ENCODE data around the gene CLDN5.

The CLDN5 gene

DNA sequence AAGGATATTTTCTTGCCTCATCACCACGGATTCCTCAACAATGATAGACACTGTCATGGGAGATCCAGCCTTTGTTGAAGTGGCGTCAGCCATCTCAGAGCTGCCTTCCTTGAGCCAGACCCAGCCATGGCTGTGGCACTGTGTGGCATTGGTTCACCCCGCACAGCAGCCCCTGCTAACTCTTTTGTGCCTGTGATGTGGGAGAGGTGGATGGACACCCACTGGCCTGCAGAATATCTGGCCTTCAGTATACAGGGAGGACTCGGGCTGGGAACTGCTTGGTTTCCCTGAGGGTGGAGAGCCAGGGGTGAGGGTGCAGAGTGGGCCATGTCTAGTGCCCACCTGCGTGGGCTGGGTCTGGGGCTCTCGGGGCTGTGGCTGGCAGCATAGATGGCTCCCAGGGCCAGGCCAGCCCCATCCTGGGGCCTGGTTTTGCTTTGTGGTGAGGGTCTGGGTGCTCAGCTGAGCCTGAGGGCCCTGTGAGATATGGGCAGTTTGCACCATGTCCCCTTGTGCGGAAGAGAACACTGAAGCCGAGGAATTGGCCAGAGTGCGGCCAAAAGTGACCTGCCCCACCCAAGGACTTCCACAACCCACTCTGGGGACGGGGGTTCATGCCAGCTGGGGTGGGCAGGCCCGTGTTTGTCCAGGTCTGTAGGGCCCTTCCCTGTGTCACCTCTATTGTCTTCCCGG lies 6.1 kb downstream of the CLDN5 start:
- Histone ChIP-seq H3K4me1 (ENCODE audit: insufficient read depth, poor library complexity, severe bottlenecking) (no peaks in the 10 kb centered on the region), H3K9me3 (ENCODE audit: severe bottlenecking) (no peaks in the 10 kb centered on the region), H3K27me3 (ENCODE audit: insufficient read depth, poor library complexity, severe bottlenecking) (peaks cover under 1% of the 10 kb centered on the region), H3K36me3 (ENCODE audit: low read depth) (peaks cover 41% of the 10 kb centered on the region), H3K4me3 (ENCODE audit: severe bottlenecking) (no peak overlapping the region), H3K27ac (ENCODE audit: poor library complexity, severe bottlenecking) (no peak overlapping the region)
- no peak for DNase-seq (ENCODE audit: low spot score)
- no peak for ATAC-seq (ENCODE audit: low read depth)
- TF ChIP-seq CTCF (IDR thresholded peaks at IDR 0.05; ENCODE audit: poor library complexity, severe bottlenecking) = no peak

- H3K36me3 ChIP-seq (ENCODE audit: low read depth) = peaks cover 50% of the 10 kb centered on the region
- H3K4me3 ChIP-seq (ENCODE audit: severe bottlenecking) = no peak overlapping the region
- H3K27ac ChIP-seq (ENCODE audit: poor library complexity, severe bottlenecking) = no peak overlapping the region
- H3K4me1 ChIP-seq (ENCODE audit: insufficient read depth, poor library complexity, severe bottlenecking) = no peaks in the 10 kb centered on the region
- H3K9me3 ChIP-seq (ENCODE audit: severe bottlenecking) = peaks cover 2% of the 10 kb centered on the region
- H3K27me3 ChIP-seq (ENCODE audit: insufficient read depth, poor library complexity, severe bottlenecking) = no peaks in the 10 kb centered on the region
- DNase-seq (ENCODE audit: low spot score) (no peak), ATAC-seq (ENCODE audit: low read depth) (no peak)
- TF ChIP-seq CTCF (IDR thresholded peaks at IDR 0.05; ENCODE audit: poor library complexity, severe bottlenecking) = no peak
Observed at GRCh38 chr22:19517171-19517500, 7.1 kb downstream of the CLDN5 start.

- TF ChIP-seq CTCF (IDR thresholded peaks at IDR 0.05; ENCODE audit: poor library complexity, severe bottlenecking) = no peak
- peaks cover 56% of the 10 kb centered on the region for H3K36me3 ChIP-seq (ENCODE audit: low read depth)
- no peak for ATAC-seq (ENCODE audit: low read depth)
Observed at GRCh38 chr22:19516378-19517170, 7.6 kb downstream of the CLDN5 start.

DNA sequence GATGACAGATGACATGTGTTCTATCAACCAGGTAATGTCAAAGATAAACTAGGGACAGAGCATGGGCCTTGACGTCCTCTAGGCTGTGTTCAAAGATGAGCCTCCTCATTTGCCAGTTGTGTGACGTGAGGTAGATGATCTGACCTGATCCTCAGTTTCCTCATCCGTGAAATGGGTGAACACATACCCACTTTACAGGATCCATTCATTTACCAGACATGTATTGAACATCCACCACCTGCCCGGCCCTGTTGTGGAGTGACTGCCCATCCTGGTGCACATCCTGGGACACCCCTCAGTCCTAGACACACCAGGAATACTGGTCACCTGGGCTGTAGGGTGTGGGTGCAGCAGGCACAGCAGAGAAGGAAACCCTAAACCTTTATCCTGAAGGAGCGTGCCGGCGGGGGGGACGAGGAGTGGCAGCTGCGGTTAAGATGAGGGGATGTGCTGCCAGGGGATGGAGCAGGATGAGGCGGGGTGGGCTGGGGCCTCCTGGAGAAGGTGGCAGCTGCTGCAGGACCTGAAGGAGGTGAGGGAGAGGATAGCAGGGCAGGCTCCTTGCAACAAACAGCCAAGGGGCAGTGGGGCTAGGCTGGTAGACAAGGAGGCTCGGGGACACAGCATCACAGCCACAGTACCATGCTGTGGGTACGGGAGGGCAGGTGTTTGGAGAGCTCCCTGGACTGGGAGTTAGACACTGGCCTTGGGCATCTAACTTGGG lies 8.4 kb downstream of the CLDN5 start:
- Histone ChIP-seq H3K9me3 (ENCODE audit: severe bottlenecking) (peaks cover 2% of the 10 kb centered on the region), H3K27me3 (ENCODE audit: insufficient read depth, poor library complexity, severe bottlenecking) (no peaks in the 10 kb centered on the region), H3K27ac (ENCODE audit: poor library complexity, severe bottlenecking) (no peak overlapping the region), H3K36me3 (ENCODE audit: low read depth) (peaks cover 63% of the 10 kb centered on the region), H3K4me1 (ENCODE audit: insufficient read depth, poor library complexity, severe bottlenecking) (peaks cover 3% of the 10 kb centered on the region), H3K4me3 (ENCODE audit: severe bottlenecking) (no peak overlapping the region)
- ATAC-seq (ENCODE audit: low read depth) = no peak
- no peak for TF ChIP-seq CTCF (IDR thresholded peaks at IDR 0.05; ENCODE audit: poor library complexity, severe bottlenecking)
- no peak for DNase-seq (ENCODE audit: low spot score)

More at GRCh38 chr22:19516378-19517170, 7.6 kb downstream of the CLDN5 start:
- H3K4me3 ChIP-seq (ENCODE audit: severe bottlenecking) = no peak overlapping the region
- no peaks in the 10 kb centered on the region for H3K4me1 ChIP-seq (ENCODE audit: insufficient read depth, poor library complexity, severe bottlenecking)
- H3K27me3 ChIP-seq (ENCODE audit: insufficient read depth, poor library complexity, severe bottlenecking) = no peaks in the 10 kb centered on the region
- peaks cover 2% of the 10 kb centered on the region for H3K9me3 ChIP-seq (ENCODE audit: severe bottlenecking)
- DNase-seq (ENCODE audit: low spot score) = no peak
- no peak overlapping the region for H3K27ac ChIP-seq (ENCODE audit: poor library complexity, severe bottlenecking)
